ENCODE measurements around the gene TANGO6.
"Not testable (repeated sequence)": the region's sequence is repeated elsewhere in the genome, so short reads cannot be mapped to it uniquely, and the experiment has no call there.

TANGO6 gene

DNA sequence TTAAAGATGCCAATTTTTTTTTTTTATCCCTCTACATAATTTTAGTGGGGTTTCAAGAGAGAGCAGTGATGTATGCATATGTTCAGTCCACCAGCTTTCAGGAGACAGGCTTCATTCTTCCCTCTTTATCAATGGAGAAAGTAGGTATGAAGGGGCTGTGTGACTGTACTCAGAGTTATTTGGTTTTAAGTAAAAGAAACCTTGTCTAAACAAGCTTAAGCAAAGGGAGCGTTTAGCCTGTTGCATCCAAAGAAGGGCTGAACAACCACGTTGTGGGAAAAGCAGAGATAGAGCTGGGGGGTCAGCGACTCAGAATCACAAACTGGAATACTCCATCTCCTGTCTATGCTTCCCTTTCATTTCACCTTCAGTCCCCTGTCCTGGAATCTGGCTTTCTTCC is 211.7 kb downstream of the TANGO6 start:
- in situ Hi-C loops (cut with HindIII; ENCODE audit: low sequenced_read_pairs): no loop called here
- DNase-seq (ENCODE audit: low read depth, low spot score): peak; percentile 22
- TF ChIP-seq, protein P1, sequence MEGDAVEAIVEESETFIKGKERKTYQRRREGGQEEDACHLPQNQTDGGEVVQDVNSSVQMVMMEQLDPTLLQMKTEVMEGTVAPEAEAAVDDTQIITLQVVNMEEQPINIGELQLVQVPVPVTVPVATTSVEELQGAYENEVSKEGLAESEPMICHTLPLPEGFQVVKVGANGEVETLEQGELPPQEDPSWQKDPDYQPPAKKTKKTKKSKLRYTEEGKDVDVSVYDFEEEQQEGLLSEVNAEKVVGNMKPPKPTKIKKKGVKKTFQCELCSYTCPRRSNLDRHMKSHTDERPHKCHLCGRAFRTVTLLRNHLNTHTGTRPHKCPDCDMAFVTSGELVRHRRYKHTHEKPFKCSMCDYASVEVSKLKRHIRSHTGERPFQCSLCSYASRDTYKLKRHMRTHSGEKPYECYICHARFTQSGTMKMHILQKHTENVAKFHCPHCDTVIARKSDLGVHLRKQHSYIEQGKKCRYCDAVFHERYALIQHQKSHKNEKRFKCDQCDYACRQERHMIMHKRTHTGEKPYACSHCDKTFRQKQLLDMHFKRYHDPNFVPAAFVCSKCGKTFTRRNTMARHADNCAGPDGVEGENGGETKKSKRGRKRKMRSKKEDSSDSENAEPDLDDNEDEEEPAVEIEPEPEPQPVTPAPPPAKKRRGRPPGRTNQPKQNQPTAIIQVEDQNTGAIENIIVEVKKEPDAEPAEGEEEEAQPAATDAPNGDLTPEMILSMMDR (IDR thresholded peaks at IDR 0.05; ENCODE audit: low read depth, low read length): no peak
- no peak overlapping the region for H3K4me3 ChIP-seq (ENCODE audit: low read depth, low read length)

DNA sequence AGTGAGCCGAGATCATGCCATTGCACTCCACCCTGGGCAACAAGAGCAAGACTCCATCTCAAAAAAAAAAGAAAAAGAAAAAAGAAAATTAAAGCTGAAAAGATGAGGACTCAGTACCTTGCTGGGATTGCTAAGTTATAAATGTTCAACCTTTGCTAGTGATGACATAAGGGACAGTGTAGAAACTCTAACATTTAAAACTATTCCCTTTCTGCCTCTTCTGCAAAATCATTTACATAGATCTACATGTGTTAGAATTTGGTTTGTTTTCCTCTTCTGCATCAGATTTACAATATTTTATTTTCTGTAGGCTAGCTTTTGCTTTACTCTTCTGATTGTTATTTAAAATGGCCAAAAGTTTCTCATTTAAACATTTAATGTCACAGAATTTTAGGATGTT is 212.6 kb downstream of the TANGO6 start:
- DNase-seq (ENCODE audit: low read depth, low spot score): no peak
- H3K4me3 ChIP-seq (ENCODE audit: low read depth, low read length): no peak overlapping the region
- TF ChIP-seq, protein P1 (IDR thresholded peaks at IDR 0.05; ENCODE audit: low read depth, low read length): no peak
- in situ Hi-C loops (cut with HindIII; ENCODE audit: low sequenced_read_pairs): no loop called here

DNA sequence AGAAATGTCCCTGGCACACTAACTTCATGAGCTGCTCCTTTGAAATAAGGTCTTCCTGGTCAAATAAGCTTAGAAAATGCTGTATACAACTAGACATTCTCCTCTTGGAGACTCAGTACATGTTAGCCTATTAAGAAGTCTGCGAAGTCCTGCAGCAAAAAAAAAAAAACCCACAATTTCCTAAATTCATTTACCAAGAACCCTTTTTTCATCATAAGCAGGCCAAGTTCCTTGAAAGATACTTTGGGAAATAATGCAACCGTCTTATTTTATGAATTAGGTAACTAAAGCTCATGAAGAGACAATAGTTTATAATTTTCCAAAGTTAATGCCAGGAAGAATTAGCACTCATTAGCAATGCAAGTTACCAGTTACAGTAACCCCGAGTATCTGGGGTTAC is 213.1 kb downstream of the TANGO6 start:
- no peak for DNase-seq (ENCODE audit: low read depth, low spot score)
- in situ Hi-C loops (cut with HindIII; ENCODE audit: low sequenced_read_pairs): no loop called here
- H3K4me3 ChIP-seq (ENCODE audit: low read depth, low read length): no peak overlapping the region
- TF ChIP-seq, protein P1 (IDR thresholded peaks at IDR 0.05; ENCODE audit: low read depth, low read length): no peak

DNA sequence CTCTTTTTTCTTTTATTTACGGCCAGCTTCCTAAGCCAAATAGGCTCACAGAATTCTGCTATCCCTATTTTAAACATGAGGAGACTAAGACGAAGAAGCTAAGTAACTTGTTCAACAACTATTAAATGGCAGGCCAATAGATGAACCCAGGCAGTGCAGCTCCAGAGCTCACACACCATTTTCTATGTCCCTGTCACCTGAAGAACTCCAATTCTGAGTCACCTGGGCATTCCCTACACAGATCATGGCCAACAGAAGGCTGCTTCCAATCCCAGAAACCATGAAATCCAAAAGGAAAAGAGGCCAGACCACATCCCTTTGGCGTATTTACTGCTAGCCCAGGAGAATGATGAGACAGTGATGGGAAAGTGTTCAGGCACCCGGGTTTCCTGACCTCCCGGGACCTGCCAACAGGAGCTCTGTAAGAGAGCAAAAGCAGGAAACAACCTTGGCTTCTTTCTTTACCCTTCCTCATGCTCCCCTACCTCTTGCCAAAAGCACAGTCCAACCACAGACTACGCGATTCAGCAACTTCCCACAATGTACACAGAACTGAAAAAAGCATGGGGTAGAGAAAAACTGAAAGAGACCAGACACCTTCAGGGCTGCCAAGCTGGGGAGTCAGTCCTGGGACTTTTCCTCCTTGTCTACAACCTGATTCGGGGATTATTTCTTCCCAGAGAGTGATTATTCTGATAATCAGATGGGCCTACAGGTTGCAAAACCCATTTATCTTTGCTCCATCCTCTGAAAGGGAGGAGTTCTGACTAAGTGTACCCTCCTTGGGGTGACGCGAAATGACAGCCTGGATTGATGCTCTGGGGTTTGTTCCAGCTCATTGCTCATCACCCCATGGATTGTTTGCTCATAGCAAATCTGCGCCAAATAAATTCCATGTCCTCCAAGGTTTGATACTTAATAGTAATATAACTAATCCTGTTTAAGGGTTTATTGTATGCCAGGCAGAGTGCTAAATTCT is 214.4 kb downstream of the TANGO6 start:
- peak; percentile 87 for DNase-seq (ENCODE audit: low read depth, low spot score)
- in situ Hi-C loops (cut with HindIII; ENCODE audit: low sequenced_read_pairs): no loop called here
- H3K4me3 ChIP-seq (ENCODE audit: low read depth, low read length): no peak overlapping the region
- TF ChIP-seq, protein P1 (IDR thresholded peaks at IDR 0.05; ENCODE audit: low read depth, low read length): no peak

DNA sequence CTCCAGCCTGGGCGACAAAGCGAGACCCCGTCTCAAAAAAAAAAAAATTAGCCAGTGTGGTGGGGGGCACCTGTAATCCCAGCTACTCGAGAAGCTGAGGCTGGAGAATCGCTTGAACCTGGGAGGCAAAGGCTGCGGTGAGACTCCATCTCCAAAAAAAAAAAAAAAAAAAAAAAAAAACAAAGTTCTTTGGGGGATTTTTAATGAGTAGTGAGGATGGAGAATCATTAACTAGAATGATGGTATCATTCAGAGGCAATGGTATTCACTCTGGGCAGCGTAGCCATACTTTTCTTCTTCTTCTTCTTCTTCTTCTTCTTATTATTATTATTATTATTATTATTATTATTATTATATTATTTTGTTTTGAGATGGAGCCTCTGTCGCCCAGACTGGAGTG is 220.2 kb downstream of the TANGO6 start:
- in situ Hi-C loops (cut with HindIII; ENCODE audit: low sequenced_read_pairs); DNase-seq (ENCODE audit: low read depth, low spot score); H3K4me3 ChIP-seq (ENCODE audit: low read depth, low read length): not testable (repeated sequence)

DNA sequence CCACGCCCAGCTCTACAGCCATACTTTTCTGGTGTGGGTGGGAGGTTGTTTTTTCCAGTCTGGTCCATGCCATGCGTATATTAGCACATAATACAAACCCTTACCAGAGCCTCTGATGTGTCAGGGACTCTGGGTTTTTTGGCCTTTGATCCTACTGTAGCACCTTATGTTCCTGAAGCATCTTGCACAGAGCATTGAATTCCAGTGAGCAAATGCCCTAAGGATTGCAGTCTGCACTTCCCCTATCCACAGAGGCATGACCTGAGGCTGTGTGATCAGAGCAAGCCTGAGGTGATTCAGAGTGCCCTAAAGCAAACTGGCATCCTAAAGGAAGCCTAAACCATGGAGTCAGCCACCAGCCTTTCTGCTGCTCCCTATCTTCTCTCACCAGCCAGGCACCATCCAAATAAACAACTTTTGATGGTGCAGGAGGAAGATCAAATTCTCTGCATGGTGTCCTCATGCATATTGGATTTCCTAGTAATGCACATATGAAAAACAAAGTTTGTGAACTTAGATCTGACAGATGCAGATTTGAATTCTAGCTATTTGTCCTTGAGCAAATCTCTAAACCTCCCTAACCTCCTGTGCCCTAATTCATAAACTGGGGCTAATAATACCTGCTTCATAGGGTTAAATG is 220.9 kb downstream of the TANGO6 start:
- in situ Hi-C loops (cut with HindIII; ENCODE audit: low sequenced_read_pairs): no loop called here
- no peak overlapping the region for H3K4me3 ChIP-seq (ENCODE audit: low read depth, low read length)
- TF ChIP-seq, protein P1 (IDR thresholded peaks at IDR 0.05; ENCODE audit: low read depth, low read length): no peak
- DNase-seq (ENCODE audit: low read depth, low spot score): no peak

Measured in astrocyte of the spinal cord (primary cell).